Muscle of back (tissue), 11 donors: ENCODE results near the gene MSRB3. TPM values are rescaled to one million over a fixed set of nuclear protein-coding genes. Genes with fewer than 3 reads are reported as not detected.
A peak's percentile ranks its signal among the peaks of the same experiment; 100 is the strongest.
"Not testable (repeated sequence)": the region's sequence is repeated elsewhere in the genome, so short reads cannot be mapped to it uniquely, and the experiment has no call there.

Source experiments
- DNase-seq, 3 donors: peaks; one replicate each; pipeline versions ENCODE4 v3.0.0 to v3.0.0-alpha.2; 2013
- polyA plus RNA-seq, 10 donors: library from polyadenylated mRNA; unstranded; fragments of 120-200 nt; gene quantifications; one replicate each; pipeline ENCODE4 v1.2.1, GENCODE V29; 2013; ENCODE audit not compliant: insufficient read length in 10 of 10

MSRB3 gene
- polyA plus RNA-seq, 10 donors: 35.3 to 55.5 (median 41.6) TPM

DNA sequence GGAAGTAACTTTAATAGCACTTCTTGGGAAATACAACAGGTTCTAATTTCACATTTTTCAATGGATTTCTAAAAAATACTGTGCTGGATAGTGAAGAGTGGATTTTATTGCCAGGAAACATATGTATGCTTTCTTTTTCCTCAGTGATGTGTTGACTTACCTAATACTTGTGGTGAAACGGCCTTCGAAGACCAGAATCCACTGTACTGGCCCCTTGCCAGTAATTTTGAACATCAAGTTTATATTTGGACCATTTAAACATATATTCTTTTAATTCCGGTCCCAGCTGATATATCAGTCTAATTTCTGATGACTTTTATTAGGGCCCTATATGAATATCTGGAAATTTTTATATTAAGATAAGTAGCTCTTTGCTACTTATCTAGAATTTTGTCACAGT is 1.8 kb downstream of the MSRB3 start:
- DNase-seq: no peak

DNA sequence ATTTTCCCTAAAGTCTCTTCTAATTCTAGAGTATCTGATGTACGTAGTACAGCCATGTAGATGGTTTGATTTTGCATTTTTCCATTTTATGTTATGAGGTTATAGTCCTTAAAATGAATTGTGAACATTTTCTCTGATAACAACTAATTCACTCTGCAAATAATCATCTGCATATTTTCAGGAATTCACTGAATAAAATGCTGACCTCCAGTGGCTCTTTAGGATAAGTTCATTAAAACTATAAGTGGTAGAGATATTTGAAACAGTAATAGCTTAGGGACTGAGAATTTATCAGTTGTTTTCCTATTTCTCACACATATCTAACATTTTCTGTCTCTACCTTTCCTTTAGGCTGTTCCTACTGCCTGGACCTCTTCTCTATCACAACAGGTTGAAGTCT is 4.4 kb downstream of the MSRB3 start:
- DNase-seq: no peak

DNA sequence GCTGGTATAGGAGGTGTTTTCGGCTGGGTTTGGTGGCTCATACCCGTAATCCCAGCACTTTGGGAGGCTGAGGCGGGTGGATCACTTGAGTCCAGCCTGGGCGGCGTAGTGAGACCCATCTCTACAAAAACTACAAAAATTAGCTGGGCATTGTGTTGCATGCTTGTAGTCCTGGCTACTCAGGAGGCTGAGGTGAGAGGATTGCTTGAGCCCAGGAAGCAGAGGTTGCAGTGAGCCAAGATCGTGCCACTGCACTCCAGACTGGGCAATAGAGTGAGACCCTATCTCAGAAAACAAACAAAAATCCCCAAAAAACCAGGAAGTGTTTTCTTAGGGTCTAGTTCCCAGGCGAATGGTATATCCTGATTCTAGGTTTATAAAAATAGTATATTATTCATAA is 7.0 kb downstream of the MSRB3 start:
- not testable (repeated sequence) for DNase-seq

DNA sequence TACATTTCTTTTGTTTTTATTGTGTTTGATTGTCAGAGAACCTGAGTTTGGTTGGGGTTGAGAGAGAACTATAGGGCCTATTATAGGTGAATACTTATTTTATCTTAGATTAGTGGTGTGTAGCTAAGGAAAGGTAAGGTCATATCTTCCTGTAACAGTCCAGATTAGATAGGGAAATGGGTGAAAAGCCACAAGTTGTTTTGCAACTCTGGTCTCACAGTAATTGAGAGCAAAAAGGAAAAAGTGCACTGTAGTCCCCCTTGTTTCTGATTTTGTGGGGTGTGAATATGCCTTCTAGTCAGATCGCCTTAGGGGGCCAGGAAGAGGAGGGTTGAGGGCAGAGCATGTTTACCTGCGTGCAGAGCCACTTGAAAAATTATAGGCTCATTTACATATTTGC is 8.9 kb downstream of the MSRB3 start:
- no peak for DNase-seq

DNA sequence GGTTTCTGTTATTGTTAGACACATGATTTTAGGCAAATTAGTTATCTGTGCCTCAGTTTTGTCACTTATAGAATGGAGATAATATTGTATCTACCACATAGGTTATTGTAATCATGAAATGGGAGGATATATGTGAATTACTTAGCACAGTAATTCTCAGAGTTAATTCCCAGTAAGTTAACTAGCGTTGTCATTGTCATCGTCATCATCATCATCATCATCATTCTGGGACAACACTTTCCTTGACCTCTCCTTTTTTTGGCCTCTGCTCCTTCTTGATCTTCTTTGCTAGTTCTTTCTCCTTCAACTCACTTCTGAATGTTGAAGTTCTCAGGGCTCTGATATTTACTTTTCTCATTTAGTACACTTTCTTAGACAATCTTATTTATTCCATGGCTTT is 13.8 kb downstream of the MSRB3 start:
- DNase-seq: no peak

DNA sequence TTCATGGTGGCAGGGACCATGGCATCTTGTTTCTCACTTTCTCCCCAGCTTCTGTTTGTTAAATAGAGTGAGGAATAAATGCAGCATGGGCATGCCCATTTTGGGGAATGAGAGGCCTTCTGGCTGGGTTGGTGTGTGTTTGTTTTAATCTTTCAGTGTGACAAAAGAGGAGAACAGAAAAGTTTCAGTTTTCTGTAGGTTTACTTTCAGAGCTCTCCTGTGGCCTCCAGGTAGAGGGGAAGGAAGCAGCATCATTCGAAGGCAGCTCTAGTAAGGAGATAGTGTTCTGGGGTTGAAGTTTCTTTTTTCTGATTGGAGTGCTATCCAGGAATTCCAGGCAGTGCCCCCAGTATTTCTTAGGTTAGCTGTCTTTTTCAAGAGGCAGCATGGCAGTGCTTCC is 15.3 kb downstream of the MSRB3 start:
- no peak for DNase-seq

DNA sequence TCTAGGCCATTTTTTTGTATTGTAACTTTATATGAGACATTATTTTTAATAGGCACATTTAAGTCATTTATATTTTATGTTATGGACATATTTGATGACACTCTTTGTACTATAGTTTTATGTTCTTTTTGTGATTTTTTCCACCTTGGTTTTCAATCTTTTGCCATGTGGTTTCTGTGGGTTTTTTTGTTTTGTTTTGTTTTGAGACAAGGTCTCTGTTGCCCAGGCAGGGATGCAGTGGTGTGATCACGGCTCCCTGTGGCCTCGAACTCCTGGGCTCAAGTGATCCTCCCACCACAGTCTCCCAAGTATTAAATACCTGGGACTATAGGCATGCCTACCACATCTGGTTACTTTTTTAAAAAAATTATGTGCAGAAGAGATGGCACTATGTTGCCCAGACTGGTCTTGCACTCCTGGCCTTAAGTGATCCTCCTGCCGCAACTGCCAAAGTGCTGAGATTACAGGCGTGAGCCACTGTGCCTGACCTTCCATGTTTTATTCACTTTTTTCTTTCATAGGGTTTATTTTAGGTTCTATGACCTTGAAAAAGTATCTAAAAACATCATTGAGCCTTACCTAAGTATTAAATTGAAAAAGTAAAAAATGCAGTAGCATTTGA is 16.3 kb downstream of the MSRB3 start:
- DNase-seq: no peak

DNA sequence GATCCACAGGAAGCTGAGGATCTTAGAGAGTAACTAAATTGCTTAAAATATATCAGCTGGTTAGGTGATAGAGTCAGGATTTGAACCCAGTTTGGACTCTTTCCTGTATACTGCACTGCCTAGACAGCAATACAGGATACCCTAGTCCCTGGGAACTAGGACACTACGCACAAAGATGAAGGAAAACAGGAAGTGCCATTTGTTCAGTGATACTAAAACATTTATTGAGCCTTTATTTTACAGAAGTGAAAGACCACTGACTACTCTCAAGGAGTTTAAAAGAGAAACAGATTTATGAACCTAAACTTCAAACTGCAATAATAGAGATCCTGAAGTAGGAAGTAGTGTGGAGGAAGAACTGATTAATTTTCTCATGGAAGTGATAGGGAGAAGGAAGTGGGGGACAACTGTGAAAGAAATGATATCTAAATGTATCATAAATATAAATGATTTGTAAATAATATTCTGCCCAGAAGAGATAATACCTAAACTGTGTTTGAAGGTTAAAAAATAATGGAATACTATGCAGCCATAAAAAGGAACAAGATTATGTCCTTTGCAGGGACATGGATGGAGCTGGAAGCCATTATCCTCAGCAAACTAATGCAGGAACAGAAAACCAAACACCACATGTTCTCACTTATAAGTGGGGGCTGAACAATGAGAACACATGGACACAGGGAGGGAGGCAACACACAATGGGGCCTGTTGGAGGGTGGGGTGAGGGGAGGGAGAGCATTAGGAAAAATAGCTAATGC is 18.2 kb downstream of the MSRB3 start:
- DNase-seq: no peak

DNA sequence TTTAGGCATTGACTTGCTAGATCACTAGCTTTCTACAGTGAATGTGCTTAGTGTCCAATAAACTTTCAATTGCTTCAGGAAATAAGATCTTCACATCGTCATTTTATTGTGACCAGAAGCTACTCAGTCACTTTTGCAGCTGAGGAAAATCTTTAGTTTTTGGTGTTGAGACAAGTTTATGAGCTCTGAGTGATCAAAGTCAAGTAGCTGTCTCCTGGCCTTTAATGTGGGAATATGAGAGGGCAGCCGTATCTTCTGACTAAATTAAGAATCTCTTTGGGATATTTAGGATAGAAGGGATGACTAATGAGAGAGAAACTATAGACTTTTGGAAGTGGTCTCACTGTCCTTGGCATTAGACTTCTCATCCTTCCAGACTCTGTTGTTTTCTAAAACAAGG is 21.6 kb downstream of the MSRB3 start:
- DNase-seq: no peak

DNA sequence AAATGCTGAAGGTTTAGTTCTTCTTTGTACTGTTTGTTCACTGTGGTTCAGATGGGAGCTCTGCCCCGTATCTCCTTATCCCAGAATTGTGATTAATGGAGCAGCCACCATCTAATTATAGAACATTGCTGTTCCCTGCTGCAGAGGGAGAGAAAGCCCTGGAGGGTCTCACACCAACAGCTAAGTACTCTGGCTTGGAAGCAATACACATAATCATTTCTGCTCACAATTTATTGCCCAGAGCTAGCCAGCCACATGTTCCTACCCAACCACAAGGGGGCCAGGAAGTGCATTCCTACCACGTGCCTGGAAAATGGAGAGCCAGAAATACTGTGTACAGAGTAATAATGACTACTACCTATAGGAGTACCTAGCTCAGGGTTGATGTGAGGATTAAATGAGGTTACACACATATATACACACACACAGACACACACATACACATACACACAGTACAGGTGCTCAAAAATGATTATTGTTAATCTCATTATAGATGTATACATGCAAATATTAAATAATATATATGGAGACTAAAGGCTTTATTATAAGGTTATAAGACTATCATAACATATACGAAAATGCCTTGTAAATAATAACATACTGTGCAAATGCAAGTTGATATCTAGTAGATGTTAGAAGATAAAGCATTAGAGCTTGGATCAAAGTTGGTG is 22.3 kb downstream of the MSRB3 start:
- DNase-seq: no peak

DNA sequence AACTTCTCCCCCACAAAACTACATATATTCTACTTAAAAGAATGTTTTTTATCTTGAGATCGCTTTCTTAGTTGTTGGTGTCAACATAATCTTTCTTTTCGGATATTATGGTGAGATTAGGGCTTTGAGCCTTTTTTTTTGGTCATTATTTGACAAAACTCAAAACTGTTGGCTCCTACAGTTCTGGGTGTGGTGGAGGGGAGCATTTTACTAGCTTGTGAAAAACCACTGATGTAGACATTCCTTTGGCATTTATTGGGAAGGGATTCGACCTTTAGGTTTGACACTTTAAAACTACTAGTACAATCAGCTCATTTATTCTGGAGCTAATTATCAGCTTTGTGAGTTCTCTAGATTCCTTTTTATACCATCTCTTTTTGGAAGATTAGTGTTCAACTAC is 24.4 kb downstream of the MSRB3 start:
- no peak for DNase-seq

DNA sequence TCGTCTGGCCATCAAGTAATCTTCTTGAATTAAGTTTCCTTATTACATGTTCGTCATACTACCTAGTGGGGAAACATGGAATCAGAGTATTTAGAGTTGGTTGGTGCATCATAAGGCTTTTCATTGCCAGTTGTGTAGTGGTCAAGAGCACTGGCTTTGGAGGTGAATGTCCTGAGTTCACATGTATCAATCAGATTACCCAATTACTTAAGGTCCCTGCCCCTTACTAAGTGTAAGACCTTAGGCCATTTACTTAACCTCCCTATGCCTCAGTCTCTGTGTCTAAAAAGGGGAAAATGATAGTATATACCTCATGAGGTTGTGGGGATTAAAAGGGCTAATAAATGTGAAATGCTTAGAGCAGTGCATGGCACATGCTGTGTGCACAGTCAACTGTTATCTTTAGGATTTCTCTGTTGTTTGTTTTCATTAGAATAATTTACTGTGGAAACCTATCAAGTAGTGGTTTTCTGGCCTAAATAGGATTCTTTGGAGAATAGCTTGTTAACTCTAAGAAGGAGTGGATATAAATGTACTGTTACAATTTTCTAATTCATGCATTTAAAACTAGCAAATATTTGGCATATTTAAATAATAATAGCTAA is 27.0 kb downstream of the MSRB3 start:
- DNase-seq: no peak

DNA sequence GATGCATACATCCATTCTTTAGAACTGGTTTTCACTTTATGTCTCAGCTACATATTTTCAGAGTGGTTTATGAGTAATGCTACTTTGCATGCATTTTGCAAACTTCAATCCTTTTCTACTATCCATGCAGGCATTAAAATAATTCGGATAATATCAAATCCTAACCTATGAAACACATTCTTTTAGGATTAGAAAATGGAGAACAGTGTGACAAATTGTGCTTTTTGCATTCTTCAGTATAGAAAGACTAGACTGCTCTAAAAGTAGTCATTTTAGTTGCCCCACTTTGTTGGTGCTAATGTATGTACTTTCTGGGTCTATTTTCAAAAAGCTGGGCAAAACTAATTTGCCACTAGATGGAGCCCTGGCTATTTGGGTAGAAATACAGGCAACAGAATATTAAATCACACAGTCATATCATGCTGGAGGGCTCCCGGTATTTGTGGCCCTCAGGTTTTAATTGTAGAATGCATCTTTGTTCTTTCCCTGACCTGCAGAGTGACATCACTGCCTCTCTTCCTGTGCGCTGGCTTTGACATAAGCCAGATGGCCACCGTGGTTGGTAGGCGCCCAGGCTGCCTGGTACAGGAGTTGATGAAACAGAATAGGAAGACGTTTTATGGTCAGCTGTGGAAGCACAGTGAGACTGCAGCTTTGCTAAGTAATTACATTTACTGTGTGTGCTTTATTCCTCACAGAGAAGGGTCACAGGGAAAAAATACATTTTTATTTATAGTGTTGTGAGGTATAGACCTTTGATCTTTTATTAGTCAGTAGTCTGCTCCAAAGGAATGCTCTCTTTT is 28.1 kb downstream of the MSRB3 start:
- DNase-seq: peak in 2 of 3 donors; percentile 32 to 41

DNA sequence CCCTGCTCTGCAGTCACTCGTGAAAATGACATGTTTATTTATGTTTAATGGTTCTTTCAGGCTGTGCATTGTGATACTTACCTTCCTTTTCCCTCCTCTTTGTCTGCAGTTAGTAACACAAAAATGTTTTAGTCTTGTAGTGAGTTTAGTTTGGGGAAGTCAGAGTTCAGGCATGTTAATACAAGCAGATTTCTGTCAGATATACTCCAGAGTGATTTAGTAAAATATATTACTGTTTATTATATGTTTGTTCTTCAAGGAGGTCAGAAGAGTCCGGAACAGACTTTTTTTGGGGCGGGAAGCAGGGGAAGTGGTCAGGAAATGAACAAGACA is 28.7 kb downstream of the MSRB3 start:
- DNase-seq: no peak

DNA sequence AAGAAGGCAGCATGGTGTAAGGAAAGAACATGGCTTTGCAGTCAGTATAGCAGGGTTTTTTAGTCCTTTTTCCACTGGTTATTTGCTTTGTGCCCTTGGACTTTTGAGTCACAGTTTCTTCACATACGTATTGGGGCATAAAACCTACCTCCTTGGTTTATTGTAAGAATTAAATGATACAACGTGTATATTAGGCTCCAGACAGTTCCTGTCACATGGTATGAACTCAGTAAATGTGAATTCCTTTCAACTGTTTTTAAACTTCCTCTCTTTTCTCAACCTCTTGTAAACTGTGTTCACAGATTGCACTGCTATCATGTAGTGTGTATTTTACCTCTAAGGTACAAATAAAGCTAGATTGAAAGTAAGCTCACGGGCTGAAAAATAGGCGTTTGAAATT is 29.5 kb downstream of the MSRB3 start:
- peak in 1 of 3 donors; percentile 27 for DNase-seq

DNA sequence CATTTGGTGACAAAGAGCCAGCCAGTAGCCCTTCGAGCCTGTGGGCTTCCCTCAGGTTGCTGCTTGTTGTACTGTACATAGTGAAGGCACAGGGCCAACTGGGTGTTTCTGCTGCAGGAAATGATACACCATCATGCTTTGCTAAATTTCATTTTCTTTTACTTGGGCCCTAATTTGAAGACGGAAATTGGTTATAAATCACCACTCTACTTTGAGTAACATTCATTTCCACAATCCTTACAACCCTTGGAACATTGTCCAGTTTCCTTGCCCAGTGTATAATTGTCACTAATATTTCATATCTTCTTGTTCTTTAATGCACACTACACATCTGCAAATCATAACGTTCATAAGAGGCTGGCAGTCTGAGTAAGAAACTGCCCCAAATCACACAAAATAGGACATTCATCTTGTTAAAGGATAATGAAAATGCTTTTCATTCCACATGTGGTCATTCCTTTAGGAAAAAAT is 30.2 kb downstream of the MSRB3 start:
- peak in 1 of 3 donors; percentile 50 for DNase-seq

DNA sequence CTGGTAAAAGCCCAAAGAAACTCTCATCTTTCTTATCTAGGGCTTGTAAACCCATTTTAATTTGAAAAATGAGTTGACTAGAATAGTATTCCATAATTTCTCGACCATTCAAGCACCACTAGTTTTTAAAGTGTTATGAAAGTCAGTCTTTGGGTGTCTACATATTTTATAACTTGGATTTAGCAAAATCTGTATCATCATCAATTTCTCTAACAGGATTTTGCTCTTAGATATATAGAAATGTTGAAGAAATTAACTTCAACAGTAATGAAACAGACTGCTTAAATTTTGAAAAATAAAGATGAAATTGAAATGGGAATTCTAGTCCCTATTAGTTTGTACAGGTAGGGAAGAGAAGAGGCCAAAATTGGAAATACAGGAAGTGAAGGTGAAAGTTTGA is 32.8 kb downstream of the MSRB3 start:
- no peak for DNase-seq

DNA sequence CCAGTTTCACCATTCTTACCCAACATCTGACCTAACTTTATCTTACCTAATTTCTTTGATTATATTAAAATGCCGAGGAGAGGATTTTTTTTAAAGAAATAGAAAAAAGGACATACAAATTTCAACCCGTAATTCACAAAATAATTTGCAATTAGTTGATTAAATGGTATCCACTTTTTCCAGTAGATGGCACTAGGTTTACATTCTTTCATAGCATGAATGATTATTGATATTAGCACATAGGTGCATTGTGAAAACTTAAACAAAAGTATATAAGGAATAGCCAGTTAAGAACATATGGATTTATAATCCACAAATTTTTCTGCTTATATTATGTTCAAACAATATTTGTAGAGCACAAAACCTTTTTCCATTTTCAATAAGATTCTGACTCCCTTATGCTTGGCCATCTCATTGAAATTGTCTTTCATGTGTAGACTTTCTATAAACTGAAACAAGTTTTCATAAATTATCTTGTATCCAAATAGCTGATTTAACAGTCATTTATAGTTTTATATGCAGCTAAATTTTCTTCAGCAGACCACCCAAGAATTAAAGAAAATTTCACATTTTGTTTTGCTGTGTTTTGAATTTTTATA is 35.3 kb downstream of the MSRB3 start:
- peak in 1 of 3 donors; percentile 53 for DNase-seq

DNA sequence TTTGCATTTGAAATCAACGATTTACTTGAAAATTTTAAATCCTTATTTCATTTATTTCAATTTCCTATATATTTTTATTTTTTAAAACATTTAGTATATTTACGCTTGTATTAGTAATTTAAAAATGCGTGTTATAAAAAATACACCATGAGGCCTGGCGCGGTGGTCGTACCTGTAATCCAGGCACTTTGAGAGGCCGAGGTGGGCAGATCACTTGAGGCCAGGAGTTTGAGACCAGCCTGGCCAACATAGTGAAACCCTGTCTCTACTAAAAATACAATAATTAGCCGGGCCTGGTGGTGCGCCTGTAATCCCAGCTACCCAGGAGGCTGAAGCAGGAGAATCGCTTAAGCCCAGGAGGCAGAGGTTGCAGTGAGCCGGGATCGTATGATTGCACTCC is 36.8 kb downstream of the MSRB3 start:
- not testable (repeated sequence) for DNase-seq

DNA sequence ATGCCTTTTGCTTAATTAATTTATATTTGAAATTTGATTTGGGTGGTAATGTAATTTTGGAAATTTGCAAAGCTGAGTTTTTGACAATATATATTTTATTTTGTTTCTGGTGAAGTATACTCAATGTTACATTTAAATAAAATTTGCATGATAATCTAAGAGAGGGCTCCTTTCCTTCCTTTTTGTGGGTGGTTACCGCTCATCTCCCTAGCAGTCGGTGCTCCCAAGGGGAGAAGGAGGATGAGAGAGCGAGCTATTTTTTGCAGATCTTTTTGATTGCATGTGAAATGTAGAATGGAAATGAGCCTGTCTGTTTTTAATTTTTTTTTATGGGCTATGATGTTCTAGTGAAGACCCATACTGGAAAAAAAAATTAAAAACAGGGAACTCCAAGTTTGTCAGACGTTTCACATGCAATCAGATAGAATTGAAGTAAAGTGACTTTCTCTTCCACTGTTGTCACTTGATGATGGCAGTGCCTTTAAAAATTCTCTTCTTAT is 39.8 kb downstream of the MSRB3 start:
- no peak for DNase-seq

DNA sequence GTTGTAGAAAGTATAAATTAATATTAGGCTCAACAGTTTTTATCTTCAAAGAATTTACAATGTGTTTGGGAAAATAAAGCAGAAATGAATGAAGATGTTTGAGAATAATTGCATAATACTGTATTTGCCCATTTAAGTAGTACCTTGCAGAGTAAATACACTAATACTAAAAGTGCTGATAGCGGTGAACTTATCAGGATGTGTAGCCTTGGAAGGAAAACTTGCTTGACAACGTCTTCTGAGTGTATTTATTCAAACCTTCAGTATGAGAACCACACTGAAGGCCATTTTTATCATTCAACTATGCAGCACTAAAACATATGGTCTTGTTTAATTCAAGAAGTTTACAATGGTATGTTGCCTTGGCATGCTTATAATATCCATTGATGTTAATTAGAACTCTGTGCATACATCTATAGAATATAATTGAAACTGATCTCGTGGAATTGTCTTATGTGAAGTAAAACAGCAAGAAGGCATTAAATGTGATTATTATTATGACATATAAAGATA is 41.3 kb downstream of the MSRB3 start:
- no peak for DNase-seq
